Activated CD4-positive, alpha-beta T cell treated with anti-CD3 and anti-CD28 coated beads for 48 hours (primary cell): ENCODE data around the gene OR2D3.
"Not testable (repeated sequence)": the region's sequence is repeated elsewhere in the genome, so short reads cannot be mapped to it uniquely, and the experiment has no call there.

ENCODE experiments used
- DNase-seq: peaks from one replicate; pipeline ENCODE4 v3.0.0-alpha.2; 2020

The OR2D3 gene, protein sequence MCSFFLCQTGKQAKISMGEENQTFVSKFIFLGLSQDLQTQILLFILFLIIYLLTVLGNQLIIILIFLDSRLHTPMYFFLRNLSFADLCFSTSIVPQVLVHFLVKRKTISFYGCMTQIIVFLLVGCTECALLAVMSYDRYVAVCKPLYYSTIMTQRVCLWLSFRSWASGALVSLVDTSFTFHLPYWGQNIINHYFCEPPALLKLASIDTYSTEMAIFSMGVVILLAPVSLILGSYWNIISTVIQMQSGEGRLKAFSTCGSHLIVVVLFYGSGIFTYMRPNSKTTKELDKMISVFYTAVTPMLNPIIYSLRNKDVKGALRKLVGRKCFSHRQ

DNA sequence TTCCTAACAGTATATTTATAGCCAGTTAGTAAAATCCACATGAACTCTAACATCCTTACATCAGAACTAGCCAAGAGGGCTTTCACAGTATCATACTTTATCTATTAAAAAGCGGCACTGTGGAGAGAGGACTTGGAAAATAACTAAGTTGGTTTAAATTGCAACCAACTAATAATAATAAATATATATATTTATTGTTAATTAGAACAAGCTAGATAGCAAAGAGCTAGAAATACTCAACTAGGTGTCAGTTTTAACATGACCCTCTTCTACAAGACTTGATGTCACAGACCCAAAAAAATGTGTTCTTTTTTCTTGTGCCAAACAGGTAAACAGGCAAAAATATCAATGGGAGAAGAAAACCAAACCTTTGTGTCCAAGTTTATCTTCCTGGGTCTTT is at the start of gene OR2D3:
Gene OR2D3 (plus strand): TSS at position 301 of the 400 bp plus-strand sequence. CDS start 0 bp downstream, at position 301.
- DNase-seq = no peak

DNA sequence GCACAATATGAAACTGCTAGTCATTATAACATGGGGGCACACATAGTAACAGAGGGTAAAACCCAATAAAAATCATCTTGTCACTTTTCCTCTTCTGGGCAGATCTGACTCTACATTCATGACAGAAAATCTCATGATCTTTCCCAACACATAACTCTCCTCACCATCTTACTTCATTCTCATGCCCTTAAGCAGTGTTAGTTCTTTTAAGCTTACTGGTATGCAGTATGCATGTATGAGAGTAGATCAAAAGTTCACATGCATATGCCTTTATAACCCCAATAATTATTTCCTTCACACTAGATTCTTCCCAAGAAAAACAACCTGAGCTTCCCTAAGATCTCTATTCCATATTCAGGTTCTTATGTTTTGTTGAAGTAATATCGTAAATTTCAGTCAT is 49.5 kb upstream of the OR2D3 start:
- no peak for DNase-seq

DNA sequence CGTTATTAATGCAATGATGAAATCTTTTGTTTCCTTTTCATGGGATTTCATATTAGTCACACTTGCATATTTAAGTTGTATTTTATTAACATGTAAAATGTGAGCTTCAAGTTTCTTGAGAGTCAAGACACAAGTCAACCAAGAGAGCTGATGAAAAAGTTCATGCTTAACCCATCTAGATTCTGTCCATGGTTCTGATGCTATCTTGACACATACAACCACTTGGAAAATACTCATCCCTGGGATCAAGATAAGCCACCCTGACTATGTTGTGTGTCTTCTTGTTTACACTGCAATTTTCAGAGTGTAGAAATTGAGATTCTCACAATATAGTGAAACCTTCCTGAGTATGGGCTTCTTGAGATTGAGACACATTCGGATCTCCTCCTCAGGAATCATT is 45.0 kb upstream of the OR2D3 start:
- no peak for DNase-seq

DNA sequence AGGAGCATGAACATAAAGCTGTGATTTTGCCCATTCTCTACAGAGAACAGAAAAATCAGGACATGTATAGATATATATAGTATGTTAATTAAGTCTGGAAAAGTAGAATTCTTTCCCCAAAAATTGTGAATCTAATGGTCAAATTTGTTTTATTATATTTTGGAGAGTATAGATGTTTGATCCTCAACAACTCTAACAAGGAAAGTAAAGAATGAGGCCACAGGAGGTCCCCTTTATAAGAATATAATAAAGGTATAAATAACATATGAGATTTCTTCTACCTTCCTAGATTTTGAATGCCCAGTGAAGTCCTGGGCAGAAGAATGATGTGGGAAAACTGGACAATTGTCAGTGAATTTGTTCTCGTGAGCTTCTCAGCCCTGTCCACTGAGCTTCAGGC is 44.5 kb upstream of the OR2D3 start, which contains the start of gene OR10A4:
Gene OR10A4 (plus strand): TSS at position 301 of the 400 bp plus-strand sequence. CDS start 23 bp downstream, at position 324.
- no peak for DNase-seq

DNA sequence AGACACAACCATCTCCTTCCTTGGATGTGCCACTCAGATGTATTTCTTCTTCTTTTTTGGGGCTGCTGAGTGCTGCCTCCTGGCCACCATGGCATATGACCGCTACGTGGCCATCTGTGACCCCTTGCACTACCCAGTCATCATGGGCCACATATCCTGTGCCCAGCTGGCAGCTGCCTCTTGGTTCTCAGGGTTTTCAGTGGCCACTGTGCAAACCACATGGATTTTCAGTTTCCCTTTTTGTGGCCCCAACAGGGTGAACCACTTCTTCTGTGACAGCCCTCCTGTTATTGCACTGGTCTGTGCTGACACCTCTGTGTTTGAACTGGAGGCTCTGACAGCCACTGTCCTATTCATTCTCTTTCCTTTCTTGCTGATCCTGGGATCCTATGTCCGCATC is 43.9 kb upstream of the OR2D3 start:
- no peak for DNase-seq

DNA sequence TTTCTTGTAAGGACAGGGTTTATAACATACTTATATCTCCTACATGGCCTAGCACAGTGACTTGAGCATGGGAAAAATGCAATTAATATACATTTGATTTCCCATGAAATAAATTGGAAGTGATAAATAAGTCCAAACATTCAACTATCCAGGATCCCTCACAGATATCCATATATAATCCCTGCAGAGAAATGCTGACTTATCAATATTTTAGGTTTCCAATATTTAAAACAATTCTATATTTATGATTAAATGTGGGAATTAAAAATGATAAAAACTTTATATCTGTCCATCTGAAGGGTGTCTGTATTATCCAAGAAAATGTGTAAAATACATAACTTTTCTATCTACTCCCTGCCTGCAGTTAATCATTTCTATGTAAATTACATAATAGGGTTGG is 38.1 kb upstream of the OR2D3 start:
- DNase-seq = no peak

DNA sequence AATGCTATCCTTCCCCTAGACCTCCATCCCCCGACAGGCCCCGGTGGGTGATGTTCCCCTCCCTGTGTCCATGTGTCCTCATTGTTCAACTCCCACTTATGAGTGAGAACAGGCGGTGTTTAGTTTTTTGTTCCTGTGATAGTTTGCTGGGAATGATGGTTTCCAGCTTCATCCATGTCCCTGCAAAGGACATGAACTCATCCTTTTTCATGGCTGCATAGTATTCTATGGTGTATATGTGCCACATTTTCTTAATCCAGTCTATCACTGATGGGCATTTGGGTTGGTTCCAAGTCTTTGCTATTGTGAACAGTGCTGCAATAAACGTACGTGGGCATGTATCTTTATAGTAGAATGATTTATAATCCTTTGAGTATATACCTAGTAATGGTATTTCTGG is 33.1 kb upstream of the OR2D3 start:
- not testable (repeated sequence) for DNase-seq

DNA sequence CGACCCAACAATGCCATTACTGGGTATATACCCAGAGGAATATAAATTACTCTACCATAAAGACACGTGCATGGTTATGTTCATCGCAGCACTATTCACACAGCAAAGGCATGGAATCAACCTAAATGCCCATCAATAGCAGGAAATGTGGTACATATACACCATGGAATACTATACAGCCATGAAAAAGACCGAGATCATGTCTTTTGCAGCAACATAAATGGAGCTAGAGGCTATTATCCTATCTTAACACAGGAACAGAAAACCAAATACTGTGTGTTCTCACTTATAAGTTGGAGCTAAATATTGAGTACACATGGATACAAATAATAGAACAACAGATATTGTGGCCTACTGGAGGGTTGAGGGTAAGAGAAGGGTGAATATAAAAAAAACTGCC is 32.0 kb upstream of the OR2D3 start:
- no peak for DNase-seq

DNA sequence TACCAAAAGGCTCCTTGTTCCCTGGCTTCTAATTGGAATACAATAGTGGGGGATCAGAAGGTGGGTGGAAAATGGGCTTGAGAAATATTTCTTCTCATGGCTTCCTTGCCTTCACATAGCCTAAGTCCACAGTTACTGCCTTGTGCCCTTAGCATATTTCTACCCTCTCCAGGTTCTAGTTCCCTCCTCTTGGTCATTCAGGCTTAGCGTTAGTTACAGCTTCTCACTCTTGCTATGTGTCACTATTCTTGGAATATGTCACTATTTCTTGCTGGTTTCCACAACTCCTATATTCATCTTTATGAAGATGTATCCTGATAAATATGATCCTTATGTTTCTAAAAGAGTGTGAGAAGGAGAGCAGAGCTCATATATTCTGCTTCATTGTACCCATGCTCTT is 31.0 kb upstream of the OR2D3 start:
- no peak for DNase-seq

DNA sequence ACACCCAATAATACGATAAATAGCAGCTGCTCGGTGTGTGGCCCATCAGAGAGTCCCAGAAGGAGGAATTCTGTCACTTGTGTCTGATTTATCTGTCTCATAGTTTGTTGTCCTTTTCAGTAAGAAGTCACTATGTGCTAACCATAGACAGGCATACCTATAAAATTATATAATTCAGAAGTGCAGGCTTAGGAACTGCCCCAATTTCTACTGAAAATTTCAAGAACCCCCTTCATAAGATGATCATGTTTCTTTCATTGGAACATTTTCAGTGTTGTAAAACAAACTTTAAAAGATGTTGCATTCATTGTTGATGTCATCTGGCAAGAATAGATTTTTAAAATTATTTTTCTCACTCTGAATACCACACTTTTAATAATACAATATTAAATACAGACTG is 28.4 kb upstream of the OR2D3 start, which contains the start of gene OR2D2:
Gene OR2D2 (minus strand): TSS at position 101 of the 400 bp plus-strand sequence. CDS start 0 bp downstream, at position 101.
- DNase-seq = no peak

DNA sequence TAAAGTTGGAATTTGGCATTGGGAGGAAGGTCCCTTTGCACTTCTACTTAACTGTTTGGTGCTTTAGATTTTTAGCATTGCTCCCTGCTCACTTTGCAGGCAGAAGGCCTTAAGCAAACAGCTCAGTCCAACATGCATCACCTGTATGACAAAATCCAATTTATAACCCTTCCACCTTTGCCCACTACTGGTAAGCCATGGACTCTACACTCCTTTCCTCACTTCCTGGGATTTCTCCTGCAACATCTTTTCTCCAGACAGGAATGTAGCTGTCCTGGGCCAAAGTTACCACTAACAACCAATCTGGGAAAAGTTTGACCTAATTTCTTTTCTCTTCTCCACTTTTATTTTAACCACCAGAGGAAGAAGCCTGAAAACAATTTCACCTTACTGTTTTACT is 26.7 kb upstream of the OR2D3 start:
- DNase-seq = no peak

DNA sequence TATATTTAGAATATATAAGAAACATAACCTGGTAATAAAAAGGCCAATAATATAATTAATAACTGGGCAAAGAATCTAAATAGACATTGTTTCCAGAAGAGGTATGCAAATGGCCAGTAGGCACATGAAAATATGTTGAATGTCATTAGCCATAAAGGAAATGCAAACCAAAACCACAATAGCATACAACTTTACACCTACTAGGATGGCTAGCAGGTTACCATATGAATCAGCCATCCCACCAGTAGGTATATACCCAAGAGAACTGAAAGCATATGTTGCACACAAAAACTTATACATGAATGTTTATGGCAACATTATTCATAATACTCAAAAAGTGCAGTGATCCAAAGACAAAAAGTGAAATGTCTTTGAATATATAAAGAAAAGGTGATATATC is 25.8 kb upstream of the OR2D3 start:
- DNase-seq = no peak

DNA sequence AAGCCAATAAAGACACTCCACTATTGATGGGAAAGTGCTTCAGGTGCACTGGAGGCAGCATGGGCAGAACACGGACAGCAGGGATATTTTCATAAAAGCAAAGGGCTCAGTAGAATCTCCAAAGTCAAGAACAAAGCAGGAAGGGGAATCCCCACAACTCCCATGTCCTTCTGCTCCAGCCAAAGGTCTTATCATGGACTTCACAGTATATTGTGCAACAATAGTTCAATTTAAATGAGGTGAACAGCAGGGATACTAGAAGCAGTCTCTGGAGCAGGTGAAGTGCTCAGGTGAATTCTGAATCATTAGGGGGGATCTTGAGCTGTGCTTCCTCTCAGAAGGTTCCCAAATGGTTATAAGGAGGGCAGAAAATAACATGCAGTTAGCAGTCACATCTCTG is 21.9 kb upstream of the OR2D3 start:
- DNase-seq = no peak

DNA sequence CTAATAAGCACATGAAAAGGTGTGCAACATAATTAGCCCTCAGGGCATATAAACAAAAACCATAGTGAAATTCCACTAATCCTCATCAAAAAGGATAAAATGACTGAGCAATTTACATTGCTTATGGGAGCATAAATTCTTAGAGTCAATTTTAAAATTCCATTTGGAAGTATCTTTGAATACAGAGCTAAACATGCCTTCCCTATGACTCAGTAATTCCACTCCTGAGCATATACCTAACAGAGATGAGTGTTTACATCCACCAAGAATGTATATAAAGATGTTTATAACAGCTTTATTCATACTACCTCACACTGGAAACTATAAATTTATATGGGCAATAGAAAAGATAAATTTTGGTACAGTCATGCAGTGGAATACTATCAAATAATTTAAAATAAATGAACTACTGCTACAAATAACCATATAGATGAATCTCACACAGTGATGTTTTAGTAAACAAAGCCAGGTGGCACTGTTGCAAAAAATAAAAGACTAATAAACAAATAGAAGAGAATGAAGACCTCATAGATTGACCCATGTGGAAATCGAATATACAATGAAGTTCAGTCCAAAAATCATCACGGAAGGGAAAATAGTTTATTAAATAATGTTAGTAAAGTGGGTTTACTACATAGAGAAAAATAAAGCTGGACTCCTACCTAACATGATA is 20.3 kb upstream of the OR2D3 start:
- DNase-seq = no peak

DNA sequence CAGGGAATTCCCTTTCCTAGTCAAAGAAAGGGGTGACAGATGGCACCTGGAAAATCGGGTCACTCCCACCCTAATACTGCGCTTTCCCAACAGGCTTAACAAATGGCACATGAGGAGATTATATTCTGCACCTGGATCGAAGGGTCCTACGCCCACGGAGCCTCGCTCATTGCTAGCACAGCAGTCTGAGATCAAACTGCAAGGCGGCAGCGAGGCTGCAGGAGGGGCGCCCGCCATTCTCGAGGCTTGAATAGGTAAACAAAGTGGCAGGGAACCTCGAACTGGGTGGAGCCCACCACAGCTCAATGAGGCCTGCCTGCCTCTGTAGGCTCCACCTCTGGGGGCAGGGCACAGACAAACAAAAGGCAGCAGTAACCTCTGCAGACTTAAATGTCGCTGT is 16.0 kb upstream of the OR2D3 start:
- not testable (repeated sequence) for DNase-seq

DNA sequence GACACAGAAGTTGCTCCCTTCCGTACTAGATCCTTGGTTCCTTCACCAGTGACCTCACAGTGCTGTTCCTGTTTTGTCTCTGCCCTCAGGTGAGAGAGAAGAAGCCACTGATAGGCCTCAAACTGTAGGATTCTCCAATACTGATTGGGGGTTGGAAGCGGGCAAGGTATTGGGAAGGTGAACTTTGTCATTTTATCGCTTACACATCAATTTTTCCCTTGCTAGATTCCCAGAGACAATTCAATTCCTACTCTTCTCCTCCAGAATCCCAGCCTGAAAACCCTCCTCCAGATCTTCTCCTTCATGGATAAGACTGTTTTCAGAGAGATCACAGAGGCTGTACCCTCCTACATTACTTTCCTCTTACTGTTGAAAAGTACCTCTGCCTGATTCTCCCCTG is 9.4 kb upstream of the OR2D3 start:
- no peak for DNase-seq

DNA sequence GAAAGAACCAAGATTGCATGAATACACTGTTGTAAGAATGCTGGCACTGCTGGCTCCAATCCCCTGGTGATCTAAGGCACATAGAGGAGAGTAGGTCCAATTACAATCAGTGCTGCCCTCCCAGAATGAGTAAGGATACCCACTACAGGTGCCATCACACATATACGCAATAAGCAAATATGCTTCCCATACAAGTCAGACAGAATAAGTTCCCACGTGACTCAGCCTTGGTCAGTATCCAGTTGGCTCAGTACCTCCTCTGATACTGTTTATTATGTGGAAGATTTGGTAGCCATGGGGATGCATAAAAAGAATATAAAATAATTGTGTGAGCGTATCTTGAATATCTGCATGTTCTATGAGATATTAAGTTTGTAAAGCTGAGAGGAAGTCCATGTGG is 8.9 kb upstream of the OR2D3 start:
- no peak for DNase-seq

DNA sequence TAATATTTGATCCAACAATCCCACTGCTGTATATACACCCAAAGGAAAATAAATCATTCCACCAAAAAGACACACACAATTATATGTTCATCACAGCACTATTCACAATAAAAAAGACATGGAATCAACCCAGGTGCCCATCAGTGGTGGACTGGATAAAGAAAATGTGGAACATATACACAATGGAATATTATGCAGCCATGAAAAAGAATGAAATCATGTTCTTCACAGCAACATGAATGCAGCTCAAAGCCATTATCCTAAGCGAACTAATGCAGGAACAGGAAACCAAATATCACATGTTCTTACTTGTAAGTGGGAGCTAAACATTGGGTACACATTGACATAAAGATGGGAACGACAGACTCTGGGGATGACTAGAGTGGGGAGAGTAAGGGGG is 1.1 kb upstream of the OR2D3 start:
- no peak for DNase-seq

DNA sequence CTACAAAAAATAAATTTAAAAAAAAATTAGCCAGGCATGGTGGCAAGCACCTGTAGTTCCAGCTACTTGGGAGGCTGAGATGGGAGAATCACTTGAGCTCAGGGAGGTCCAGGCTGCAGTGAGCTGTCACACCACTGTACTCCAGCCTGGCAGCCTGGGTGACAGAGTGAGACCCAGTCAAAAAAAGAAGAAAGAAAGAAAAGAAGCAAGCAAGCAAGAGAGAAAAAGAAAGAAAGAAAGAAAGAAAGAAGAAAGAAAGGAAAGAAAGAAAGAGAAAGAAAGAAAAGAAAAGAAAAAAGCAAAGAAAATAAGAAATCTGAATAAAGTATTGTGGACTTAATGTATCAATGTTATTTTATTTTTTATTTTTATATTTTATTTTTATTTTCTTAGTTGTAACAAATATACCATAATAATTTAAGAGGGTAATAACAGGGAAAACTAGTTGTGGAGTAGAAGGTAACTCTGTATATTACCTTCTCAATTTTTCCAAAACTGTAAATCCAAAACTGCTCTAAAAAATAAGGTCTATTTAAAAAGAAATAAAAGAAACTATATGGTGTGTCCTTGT is 4.3 kb downstream of the OR2D3 start:
- DNase-seq = no peak

DNA sequence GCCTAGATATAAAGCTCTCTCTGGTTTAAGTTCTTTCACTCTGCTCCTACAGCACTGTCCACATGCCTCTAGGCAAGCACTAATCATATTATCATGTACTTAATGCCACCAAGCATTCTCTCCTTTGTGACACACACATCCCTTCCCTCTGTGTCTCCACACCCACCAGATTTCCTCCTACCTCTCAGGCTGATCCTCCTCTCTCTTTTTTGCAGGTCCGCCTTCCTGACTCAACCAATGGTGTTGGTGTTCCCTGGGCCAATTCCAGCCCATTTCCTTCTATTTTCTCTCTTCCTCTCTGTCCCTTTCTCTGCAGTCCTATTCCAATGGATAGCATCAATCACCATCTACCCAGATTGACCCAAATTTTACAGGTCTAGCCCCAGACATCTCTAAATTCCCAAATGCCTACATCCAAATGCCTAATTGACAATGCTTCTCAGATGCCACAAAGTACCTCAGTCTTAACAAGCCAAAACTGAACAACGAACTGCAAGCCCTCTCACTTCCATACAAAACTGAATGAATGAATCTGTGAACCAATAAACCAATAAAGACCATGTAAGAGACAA is 4.9 kb downstream of the OR2D3 start:
- no peak for DNase-seq

DNA sequence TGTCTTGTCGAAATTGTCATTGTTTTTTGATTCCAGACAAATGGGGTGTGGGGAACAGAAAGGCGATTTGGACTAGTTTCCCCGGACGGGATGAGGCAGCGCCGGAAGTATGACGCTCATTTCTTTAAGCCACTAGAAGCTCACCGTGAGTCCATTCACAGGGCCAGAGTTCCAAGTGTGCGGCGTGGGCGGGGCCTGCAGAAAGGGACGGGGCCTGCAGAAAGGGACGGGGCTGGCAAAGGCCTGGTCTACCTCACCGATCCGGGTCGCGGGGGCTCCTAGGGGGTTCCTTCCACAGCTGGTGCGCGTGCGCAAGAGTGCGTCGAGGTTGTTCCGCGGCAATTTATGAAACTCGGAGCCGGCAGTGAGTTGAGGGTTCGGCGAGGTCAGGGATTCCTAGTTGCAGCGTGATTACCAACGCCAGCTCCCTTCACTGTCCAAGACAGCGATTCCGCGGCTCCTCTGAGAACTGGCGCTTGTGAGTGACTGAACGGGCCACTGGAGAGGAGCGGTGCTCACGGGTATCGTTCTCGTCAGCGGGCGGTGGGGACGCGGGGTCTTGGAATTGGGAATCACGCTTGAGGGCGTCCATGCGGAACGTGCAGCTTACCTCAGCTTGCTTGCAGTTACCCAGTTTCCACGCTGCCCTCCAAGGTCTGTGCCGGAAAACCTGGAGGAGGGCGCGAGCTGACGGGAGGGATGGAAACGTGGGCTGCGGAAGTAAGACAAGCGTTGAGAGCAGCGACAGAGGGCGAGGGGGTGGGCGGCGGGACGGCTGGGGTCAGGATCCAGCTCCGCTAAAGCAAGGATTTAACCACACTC is 5.6 kb downstream of the OR2D3 start, which contains the start of gene ZNF215:
Gene ZNF215 (plus strand): TSS at position 219 of the 822 bp plus-strand sequence. CDS start 5,847 bp downstream, outside the sequence.
- peak; percentile 59 for DNase-seq

DNA sequence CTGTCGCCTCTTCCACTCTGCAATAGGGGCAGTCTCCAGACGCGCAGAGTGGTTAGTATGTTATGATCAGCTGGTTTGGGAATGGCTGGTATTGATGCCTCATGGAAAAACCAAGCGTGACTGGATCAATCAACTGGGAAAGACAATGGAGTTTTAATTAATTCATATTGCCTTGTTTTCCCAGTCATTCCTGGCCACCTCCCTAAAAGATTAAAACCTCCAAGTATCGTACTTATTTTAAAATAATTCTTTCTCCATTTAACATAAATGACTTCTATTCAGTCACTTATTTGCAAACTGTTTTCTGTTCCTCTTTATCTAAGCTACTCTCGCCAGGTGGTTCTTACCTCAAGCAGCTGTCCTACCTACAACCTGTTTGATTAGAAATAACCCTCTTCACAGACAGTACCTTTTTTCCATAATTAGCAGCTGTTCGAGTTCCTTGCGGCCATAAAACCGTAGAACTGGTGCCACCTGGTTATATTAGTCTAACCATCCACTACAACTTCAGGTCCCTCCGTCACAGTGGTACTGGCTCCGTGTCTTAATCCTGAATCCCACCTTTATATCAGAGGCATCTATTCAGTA is 6.3 kb downstream of the OR2D3 start:
- no peak for DNase-seq
